Esophagus squamous epithelium (tissue), 4 donors: ENCODE results near the gene FLT1.

Experiments used
- CTCF ChIP-seq, 6 experiments: fragments of 450-650 bp in 4 of 6; fragments of 200-600 bp in 2 of 6; sonication (generic) in 2 of 6; IDR thresholded peaks; one replicate each; pipeline ENCODE4 v1.5.1; 2016 to 2019; ENCODE audit warnings: antibody characterized with exemption in 6 of 6, mild to moderate bottlenecking in 4 of 6, moderate library complexity in 4 of 6
- POLR2A ChIP-seq, 4 donors: fragments of 450-650 bp; IDR thresholded peaks; one replicate each; pipeline ENCODE4 v1.6.1; 2017; ENCODE audit warnings: antibody characterized with exemption in 4 of 4, mild to moderate bottlenecking in 4 of 4, moderate library complexity in 3 of 4

GRCh38 chr13:28318496-28318895 is 176.4 kb downstream of the FLT1 start:
- no peak for TF ChIP-seq CTCF (IDR thresholded peaks at IDR 0.05)
- TF ChIP-seq POLR2A (IDR thresholded peaks at IDR 0.05), result no peak
